DOHH2 (cell line): ENCODE data around the gene ADNP.

Experiments
- H3F3A ChIP-seq: fragments of 200-600 bp; sonication (generic), shearing (Covaris generic); 2 replicates; pipeline ENCODE4 v1.6.0; 2016; ENCODE audit warnings: antibody characterized with exemption, mild to moderate bottlenecking; ENCODE audit not compliant: control insufficient read depth, insufficient read depth
- H3K27ac ChIP-seq: fragments of 200-600 bp; sonication (generic); 2 replicates; pipeline ENCODE4 v1.5.1; 2014; ENCODE audit warnings: low read depth, mild to moderate bottlenecking, low read length, moderate library complexity
- H3K27me3 ChIP-seq: fragments of 200-600 bp; sonication (generic); 2 replicates; pipeline ENCODE4 v1.6.1; 2014; ENCODE audit warnings: mild to moderate bottlenecking, low read length, mixed read lengths; ENCODE audit not compliant: control insufficient read depth
- H3K36me3 ChIP-seq: fragments of 200-600 bp; sonication (generic); 2 replicates; pipeline ENCODE4 v1.6.1; 2014; ENCODE audit warnings: mild to moderate bottlenecking, low read length, moderate library complexity, mixed read lengths; ENCODE audit not compliant: control insufficient read depth
- H3K4me1 ChIP-seq: fragments of 200-600 bp; sonication (generic); 2 replicates; pipeline ENCODE4 v1.6.1; 2014; ENCODE audit warnings: mild to moderate bottlenecking, low read length, mixed read lengths; ENCODE audit not compliant: control insufficient read depth
- H3K4me2 ChIP-seq: fragments of 200-600 bp; sonication (generic); 2 replicates; pipeline ENCODE4 v1.6.0; 2014; ENCODE audit warnings: mild to moderate bottlenecking, low read length, moderate library complexity
- H3K4me3 ChIP-seq: fragments of 200-600 bp; sonication (generic); 2 replicates; pipeline ENCODE4 v1.5.1; 2014; ENCODE audit warnings: mild to moderate bottlenecking, low read length, mixed read lengths
- H3K79me2 ChIP-seq: fragments of 200-600 bp; sonication (generic); 2 replicates; pipeline ENCODE4 v1.6.1; 2014; ENCODE audit warnings: mild to moderate bottlenecking, low read length, mixed read lengths; ENCODE audit not compliant: control insufficient read depth
- H3K9me2 ChIP-seq: fragments of 200-600 bp; sonication (generic); replicated peaks from 2 replicates; pipeline ENCODE4 v1.6.1; 2014; ENCODE audit warnings: mild to moderate bottlenecking, low read length, mixed read lengths; ENCODE audit not compliant: control insufficient read depth
- H3K9me3 ChIP-seq: fragments of 200-600 bp; sonication (generic); 2 replicates; pipeline ENCODE4 v1.6.1; 2014; ENCODE audit warnings: antibody characterized with exemption, low read length, mixed read lengths; ENCODE audit not compliant: control insufficient read depth, insufficient read depth
- H4K20me1 ChIP-seq: fragments of 200-600 bp; sonication (generic); 2 replicates; pipeline ENCODE4 v1.6.0; 2014; ENCODE audit warnings: low read depth, mild to moderate bottlenecking, antibody characterized with exemption, low read length, moderate library complexity; ENCODE audit not compliant: control insufficient read depth, insufficient read depth
- EZH2phosphoT487 ChIP-seq: fragments of 200-600 bp; sonication (generic); IDR thresholded peaks from 2 replicates; pipeline ENCODE4 v1.6.1; 2017; ENCODE audit warnings: borderline replicate concordance, mild to moderate bottlenecking, antibody characterized with exemption, low read length, moderate library complexity, mixed read lengths
- TF ChIP-seq, protein P1 (sequence below): fragments of 200-600 bp; sonication (generic); IDR thresholded peaks from one replicate; pipeline ENCODE4 v1.5.1; 2014; ENCODE audit warnings: antibody characterized with exemption, mild to moderate bottlenecking, low read depth, low read length; ENCODE audit not compliant: poor library complexity, severe bottlenecking

The ADNP gene

DNA sequence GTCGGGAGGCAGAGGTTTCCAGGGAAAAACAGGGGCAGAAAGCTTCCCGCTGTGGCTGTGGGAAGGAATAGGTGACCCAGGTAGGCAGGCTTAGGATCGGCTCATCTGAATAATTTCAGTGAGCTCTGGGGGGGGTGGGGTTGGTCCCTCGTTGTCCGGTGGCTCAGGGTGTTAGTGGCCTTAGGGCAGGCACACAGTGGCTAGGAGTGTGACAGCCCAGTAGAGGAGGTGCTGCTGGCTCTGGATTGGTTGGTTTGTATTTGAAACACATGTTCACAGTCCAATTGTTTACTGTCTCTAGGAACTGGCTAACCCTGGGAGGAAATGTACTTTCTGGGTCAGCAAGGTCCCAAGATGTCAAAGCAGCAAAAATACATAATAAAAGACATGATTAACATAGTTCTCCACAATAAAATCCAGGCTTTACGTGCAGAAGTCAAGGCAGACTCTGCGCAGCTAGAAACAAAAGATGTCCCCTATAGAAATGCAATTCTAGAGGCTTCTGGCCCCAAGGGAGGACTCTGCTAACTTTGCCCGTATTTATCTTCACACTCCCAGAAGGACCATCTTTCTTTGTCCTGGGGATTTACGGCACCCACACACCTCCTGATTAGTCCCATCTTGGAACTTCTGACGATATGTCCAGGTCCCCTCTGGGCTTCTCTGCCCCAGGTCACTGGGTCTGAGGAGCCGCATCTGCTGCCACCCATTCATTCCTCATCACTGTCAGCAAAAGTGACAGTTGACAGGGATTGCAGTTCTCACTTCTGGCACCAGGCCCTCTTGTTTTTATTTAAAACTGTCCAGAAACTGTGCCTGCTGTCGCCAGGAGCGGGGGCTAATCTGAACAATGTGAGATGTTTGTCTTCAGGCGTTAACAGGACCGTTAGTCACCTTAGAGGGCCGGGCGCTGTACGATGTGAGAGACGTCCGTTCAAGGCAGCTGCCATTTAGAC lies 46.1 kb upstream of the ADNP start:
- Histone ChIP-seq H3K79me2 (no peaks in the 10 kb centered on the region), H3K9me2 (no peaks in the 10 kb centered on the region), H3K4me2 (no peak overlapping the region), H3K4me1 (peaks cover 11% of the 10 kb centered on the region), H3K27me3 (0 out of 2 replicates have a peak, but pooled peaks cover 3% of the 10 kb centered on the region), H3K36me3 (no peaks in the 10 kb centered on the region), H3F3A (no peaks in the 10 kb centered on the region), H4K20me1 (no peaks in the 10 kb centered on the region), H3K27ac (no peak overlapping the region), H3K4me3 (no peak overlapping the region), H3K9me3 (no peaks in the 10 kb centered on the region)
- no peak for TF ChIP-seq EZH2phosphoT487
- TF ChIP-seq, protein P1, sequence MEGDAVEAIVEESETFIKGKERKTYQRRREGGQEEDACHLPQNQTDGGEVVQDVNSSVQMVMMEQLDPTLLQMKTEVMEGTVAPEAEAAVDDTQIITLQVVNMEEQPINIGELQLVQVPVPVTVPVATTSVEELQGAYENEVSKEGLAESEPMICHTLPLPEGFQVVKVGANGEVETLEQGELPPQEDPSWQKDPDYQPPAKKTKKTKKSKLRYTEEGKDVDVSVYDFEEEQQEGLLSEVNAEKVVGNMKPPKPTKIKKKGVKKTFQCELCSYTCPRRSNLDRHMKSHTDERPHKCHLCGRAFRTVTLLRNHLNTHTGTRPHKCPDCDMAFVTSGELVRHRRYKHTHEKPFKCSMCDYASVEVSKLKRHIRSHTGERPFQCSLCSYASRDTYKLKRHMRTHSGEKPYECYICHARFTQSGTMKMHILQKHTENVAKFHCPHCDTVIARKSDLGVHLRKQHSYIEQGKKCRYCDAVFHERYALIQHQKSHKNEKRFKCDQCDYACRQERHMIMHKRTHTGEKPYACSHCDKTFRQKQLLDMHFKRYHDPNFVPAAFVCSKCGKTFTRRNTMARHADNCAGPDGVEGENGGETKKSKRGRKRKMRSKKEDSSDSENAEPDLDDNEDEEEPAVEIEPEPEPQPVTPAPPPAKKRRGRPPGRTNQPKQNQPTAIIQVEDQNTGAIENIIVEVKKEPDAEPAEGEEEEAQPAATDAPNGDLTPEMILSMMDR: no peak

GRCh38 chr20:50975701-50976330 lies 44.6 kb upstream of the ADNP start:
- Histone ChIP-seq H3K36me3 (no peaks in the 10 kb centered on the region), H3K4me2 (no peak overlapping the region), H3K79me2 (no peaks in the 10 kb centered on the region), H3K4me3 (no peak overlapping the region), H3K9me2 (no peaks in the 10 kb centered on the region), H3F3A (no peaks in the 10 kb centered on the region), H3K4me1 (peaks cover 8% of the 10 kb centered on the region), H4K20me1 (no peaks in the 10 kb centered on the region), H3K27ac (no peak overlapping the region), H3K9me3 (no peaks in the 10 kb centered on the region), H3K27me3 (0 out of 2 replicates have a peak, but pooled peaks cover 3% of the 10 kb centered on the region)
- TF ChIP-seq, protein P1: no peak
- TF ChIP-seq EZH2phosphoT487: no peak

DNA sequence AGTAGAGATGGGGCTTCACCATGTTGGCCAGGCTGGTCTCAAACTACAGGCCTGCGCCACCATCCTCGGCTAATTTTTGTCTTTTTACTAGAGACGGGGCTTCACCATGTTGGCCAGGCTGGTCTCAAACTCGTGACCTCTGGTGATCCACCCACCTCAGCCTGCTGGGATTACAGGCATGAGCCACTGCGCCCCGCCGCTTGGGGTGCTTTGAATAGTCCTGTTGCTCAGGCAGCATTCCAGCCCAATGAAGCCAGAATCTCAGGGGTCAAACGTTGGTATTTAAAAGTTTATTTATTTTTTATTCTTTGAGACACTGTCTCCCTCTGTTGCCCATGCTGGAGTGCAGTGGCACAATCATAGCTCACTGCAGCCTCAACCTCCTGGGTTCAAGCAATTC lies 38.7 kb upstream of the ADNP start:
- Histone ChIP-seq H4K20me1 (no peaks in the 10 kb centered on the region), H3K27me3 (peaks cover 14% of the 10 kb centered on the region; the same call in 1 of the 2 replicates), H3K4me3 (no peak overlapping the region), H3K9me3 (no peaks in the 10 kb centered on the region), H3F3A (no peaks in the 10 kb centered on the region), H3K27ac (no peak overlapping the region), H3K9me2 (no peaks in the 10 kb centered on the region), H3K4me1 (no peaks in the 10 kb centered on the region), H3K4me2 (no peak overlapping the region), H3K36me3 (no peaks in the 10 kb centered on the region), H3K79me2 (no peaks in the 10 kb centered on the region)
- TF ChIP-seq, protein P1: no peak
- no peak for TF ChIP-seq EZH2phosphoT487
